HFF-Myc (cell line): ENCODE measurements around the gene PAX7.

Source experiments
- DNase-seq: peaks from one replicate; pipeline ENCODE4 v3.0.0-alpha.2; 2011; ENCODE audit warnings: low read depth; ENCODE audit errors: extremely low read depth
- H3K4me3 ChIP-seq: replicated peaks from 2 replicates; pipeline ENCODE4 v1.5.1; 2011; ENCODE audit warnings: low read depth, mild to moderate bottlenecking, control low read depth, low read length
- CTCF ChIP-seq: IDR thresholded peaks from 2 replicates; pipeline ENCODE4 v1.5.1; 2012; ENCODE audit warnings: mild to moderate bottlenecking, low read depth, low read length, control low read depth; ENCODE audit errors: missing control alignments

Gene PAX7

GRCh38 chr1:18619467-18619835, 11.2 kb upstream of the PAX7 start:
- H3K4me3 ChIP-seq, result no peak overlapping the region
- no peak for DNase-seq
- TF ChIP-seq CTCF, result no peak

- H3K4me3 ChIP-seq, result no peak overlapping the region
- DNase-seq, result no peak
- TF ChIP-seq CTCF, result no peak
These were observed 2.1 kb upstream of the PAX7 start for GRCh38 chr1:18628511-18628910.

GRCh38 chr1:18629659-18630510, 761 bp upstream of the PAX7 start:
- no peak for TF ChIP-seq CTCF

GRCh38 chr1:18631496-18632217, 1.0 kb downstream of the PAX7 start:
- no peak overlapping the region for H3K4me3 ChIP-seq
- TF ChIP-seq CTCF, result no peak
- no peak for DNase-seq

More at GRCh38 chr1:18629659-18630510, 761 bp upstream of the PAX7 start:
- H3K4me3 ChIP-seq, result no peak overlapping the region
- DNase-seq, result no peak

- DNase-seq, result no peak
- no peak for TF ChIP-seq CTCF
- no peak overlapping the region for H3K4me3 ChIP-seq
These were observed 1.6 kb downstream of the PAX7 start for GRCh38 chr1:18632218-18632588.

GRCh38 chr1:18632783-18633421, 2.3 kb downstream of the PAX7 start:
- no peak overlapping the region for H3K4me3 ChIP-seq
- no peak for DNase-seq
- no peak for TF ChIP-seq CTCF
